ENCODE data around the gene TEX22.

Gene TEX22

DNA sequence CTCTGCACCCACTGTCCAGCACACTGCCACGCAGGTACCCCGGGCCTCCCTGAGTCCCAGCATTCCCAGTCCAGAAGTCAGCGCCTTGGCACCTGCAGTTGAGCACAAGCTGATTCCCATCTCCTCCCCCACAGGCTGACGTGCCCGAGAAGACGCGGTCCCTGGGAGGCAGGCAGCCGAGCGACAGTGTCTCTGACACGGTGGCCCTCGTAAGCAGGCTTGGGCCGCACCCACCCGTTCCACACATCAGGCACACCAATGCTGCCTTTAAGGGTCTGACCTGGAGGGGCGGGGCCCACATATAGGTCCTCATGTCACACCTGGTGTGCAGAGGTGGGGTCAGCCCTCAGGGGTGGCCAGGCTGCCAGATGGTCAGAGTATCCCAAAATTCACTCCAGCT lies 18.4 kb upstream of the TEX22 start:
- no peak for DNase-seq (ENCODE audit: low spot score)
- TF ChIP-seq, protein P1, sequence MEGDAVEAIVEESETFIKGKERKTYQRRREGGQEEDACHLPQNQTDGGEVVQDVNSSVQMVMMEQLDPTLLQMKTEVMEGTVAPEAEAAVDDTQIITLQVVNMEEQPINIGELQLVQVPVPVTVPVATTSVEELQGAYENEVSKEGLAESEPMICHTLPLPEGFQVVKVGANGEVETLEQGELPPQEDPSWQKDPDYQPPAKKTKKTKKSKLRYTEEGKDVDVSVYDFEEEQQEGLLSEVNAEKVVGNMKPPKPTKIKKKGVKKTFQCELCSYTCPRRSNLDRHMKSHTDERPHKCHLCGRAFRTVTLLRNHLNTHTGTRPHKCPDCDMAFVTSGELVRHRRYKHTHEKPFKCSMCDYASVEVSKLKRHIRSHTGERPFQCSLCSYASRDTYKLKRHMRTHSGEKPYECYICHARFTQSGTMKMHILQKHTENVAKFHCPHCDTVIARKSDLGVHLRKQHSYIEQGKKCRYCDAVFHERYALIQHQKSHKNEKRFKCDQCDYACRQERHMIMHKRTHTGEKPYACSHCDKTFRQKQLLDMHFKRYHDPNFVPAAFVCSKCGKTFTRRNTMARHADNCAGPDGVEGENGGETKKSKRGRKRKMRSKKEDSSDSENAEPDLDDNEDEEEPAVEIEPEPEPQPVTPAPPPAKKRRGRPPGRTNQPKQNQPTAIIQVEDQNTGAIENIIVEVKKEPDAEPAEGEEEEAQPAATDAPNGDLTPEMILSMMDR (IDR thresholded peaks at IDR 0.05; ENCODE audit: extremely low read depth, missing control alignments) = no peak

DNA sequence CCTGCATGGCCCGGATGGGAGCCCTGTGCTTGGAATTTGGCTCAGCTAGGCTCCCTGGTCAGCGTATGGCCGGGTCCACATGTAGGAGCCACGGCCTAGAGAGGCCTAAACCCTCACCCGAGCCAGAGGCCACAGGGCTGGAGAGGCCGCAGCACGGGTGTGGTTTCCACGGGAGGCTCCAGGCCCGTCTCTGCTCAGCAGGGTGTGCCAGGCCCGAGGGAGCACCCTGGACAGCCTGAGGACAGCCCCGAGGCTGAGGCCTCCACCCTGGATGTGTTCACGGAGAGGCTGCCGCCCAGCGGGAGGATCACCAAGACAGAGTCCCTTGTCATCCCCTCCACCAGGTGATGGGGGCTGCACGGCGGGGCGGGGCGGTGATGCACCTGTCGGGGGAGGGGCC lies 17.6 kb upstream of the TEX22 start:
- TF ChIP-seq, protein P1 (IDR thresholded peaks at IDR 0.05; ENCODE audit: extremely low read depth, missing control alignments) = no peak
- no peak for DNase-seq (ENCODE audit: low spot score)

DNA sequence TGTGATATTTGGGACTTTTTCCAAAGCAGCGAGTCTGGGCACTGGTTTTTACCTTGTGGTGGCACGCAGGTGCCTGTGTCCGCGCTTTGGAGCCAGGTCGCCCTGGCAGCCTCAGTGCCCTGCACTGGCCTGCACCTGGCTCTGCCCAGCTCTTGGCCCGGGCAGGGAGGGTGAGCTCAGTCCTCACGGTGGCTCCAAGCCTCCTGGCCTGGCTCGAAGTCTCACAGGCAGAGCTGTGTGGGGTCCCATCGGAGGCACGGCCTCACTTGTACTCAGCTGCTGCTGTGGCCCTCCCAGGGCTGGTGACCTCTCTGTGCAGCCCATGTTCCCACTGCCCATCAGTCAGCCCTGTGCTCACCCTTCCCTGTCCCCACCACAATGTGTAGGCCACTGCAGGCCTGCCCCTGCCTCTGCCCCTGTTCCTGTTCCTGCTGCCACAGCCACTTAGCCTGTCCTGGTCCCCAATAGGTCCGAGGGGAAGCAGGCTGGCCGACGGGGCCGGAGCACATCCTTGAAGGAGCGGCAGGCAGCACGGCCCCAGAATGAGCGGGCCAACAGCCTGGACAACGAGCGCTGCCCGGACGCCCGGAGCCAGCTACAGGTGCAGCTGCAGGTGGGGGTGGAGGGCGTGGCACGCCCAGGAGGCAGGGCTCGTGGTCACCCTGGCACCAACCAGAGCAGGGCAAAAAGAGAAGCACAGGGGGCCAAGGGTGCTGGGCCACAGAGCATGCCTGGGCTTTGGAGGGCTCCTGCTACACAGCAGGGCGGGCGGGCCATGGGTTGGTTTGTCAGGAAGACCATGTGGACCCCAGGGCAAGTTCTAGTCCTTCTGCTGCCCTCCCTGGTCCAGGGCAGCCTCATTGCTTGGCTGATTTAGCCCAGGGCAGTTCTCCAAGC lies 16.6 kb upstream of the TEX22 start:
- no peak for DNase-seq (ENCODE audit: low spot score)
- TF ChIP-seq, protein P1 (IDR thresholded peaks at IDR 0.05; ENCODE audit: extremely low read depth, missing control alignments) = no peak

DNA sequence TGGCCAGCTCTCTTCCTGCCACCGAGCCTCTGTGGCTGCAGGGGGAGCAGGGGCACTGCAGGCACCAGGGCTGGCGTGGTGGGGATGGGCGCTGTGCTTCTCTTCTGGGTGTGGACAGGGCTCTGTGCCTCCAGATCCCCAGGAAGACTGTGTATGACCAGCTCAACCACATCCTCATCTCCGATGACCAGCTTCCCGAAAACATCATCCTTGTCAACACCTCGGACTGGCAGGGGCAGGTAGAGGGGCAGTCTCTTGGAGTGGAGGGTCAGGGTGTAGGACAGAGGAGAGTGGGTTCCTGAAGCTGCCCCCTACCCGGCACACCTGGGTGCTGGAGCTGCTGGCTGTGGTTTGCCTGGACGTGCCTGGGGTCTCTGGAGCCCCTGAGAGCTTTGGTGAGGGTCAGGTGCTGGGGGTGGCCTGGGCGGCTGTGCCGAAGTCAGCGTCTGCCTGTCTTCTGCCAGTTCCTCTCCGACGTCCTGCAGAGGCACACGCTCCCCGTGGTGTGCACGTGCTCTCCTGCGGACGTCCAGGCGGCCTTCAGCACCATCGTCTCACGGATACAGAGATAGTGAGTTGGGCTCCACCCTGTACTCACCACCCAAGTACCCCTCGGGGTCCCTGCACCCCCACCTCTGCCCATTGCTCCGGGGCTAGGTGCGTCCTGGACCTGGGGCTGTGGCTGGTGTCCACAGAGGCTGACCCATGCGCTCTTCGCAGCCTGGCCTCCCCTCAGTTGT lies 15.8 kb upstream of the TEX22 start:
- TF ChIP-seq, protein P1 (IDR thresholded peaks at IDR 0.05; ENCODE audit: extremely low read depth, missing control alignments) = no peak
- DNase-seq (ENCODE audit: low spot score) = no peak

DNA sequence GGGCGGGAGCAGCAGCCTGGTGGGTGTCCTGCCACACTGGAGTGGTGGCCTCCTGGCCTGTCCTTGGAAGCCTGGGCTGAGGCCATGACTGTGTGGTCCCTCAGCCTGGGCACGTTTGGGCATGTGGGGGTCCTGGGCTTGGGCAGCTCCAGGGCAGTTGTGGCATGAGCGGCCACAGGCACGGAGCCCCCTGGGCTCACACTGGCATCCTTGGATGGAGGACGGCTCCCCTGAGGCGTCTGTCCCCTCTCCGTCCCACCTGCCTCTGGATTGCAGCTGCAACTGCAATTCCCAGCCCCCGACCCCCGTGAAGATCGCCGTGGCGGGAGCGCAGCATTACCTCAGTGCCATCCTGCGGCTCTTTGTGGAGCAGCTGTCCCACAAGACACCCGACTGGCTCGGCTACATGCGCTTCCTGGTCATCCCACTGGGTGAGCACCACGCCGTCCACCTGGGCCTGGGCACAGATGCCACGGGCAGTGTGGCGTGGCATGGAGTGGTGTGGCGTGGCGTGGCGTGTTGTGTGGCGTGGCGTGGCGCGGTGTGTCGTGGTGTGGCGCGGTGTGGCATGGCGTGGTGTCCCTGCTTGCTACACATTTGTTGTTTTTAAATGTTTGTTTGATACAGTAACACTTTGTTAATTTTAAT lies 15.1 kb upstream of the TEX22 start:
- TF ChIP-seq, protein P1 (IDR thresholded peaks at IDR 0.05; ENCODE audit: extremely low read depth, missing control alignments) = no peak
- no peak for DNase-seq (ENCODE audit: low spot score)

DNA sequence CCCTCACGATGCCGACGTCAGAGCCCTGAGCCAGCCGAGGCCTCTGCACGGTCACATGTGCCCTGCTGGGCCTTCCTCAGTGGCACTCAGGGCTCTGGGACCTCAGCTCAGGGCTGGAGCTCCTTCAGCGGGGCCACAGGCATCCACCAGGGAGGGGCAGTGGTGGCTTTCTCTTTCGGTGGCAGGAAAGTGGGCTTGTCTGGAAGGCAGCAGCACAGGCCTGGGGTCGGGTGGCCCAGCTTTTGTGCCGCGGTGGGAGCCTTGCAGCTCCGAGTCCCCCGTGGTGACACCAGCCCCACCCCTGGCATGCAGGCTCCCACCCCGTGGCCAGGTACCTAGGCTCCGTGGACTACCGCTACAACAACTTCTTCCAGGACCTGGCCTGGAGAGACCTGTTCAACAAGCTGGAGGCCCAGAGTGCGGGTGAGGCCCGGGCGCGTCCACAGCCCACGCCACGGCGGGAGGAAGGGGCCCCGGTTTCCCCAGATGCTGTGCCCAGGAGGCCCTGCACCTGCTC lies 14.2 kb upstream of the TEX22 start:
- TF ChIP-seq, protein P1 (IDR thresholded peaks at IDR 0.05; ENCODE audit: extremely low read depth, missing control alignments) = no peak
- DNase-seq (ENCODE audit: low spot score) = no peak
